IPS-15b (cell line): ENCODE results near the gene MRPS35.

ENCODE experiments used
- H3K27me3 ChIP-seq: one replicate; pipeline ENCODE4 v1.6.1; 2013; ENCODE audit warnings: low read length; ENCODE audit not compliant: control insufficient read depth, insufficient read depth
- H3K36me3 ChIP-seq: one replicate; pipeline ENCODE4 v1.6.1; 2013; ENCODE audit warnings: low read length; ENCODE audit not compliant: control insufficient read depth, insufficient read depth
- H3K4me1 ChIP-seq: one replicate; pipeline ENCODE4 v1.6.1; 2013; ENCODE audit warnings: mild to moderate bottlenecking, low read length; ENCODE audit not compliant: control insufficient read depth, insufficient read depth
- H3K4me3 ChIP-seq: one replicate; pipeline ENCODE4 v1.5.1; 2013; ENCODE audit warnings: low read depth, low read length
- H3K9ac ChIP-seq: one replicate; pipeline ENCODE4 v1.6.1; 2013; ENCODE audit warnings: low read depth, mild to moderate bottlenecking, low read length
- H3K9me3 ChIP-seq: one replicate; pipeline ENCODE4 v1.6.1; 2013; ENCODE audit warnings: mild to moderate bottlenecking, low read length; ENCODE audit not compliant: control insufficient read depth, insufficient read depth

Gene MRPS35

GRCh38 chr12:27688671-27689070, 22.0 kb upstream of the MRPS35 start:
- H3K27me3 ChIP-seq: no peaks in the 10 kb centered on the region
- no peak overlapping the region for H3K4me3 ChIP-seq
- H3K4me1 ChIP-seq: no peaks in the 10 kb centered on the region
- H3K9me3 ChIP-seq: no peaks in the 10 kb centered on the region
- H3K36me3 ChIP-seq: peaks cover 4% of the 10 kb centered on the region
- no peak overlapping the region for H3K9ac ChIP-seq

GRCh38 chr12:27689558-27690180, 21.0 kb upstream of the MRPS35 start:
- H3K9me3 ChIP-seq: no peaks in the 10 kb centered on the region
- H3K27me3 ChIP-seq: no peaks in the 10 kb centered on the region
- no peak overlapping the region for H3K4me3 ChIP-seq
- peaks cover 4% of the 10 kb centered on the region for H3K36me3 ChIP-seq
- H3K4me1 ChIP-seq: no peaks in the 10 kb centered on the region
- H3K9ac ChIP-seq: no peak overlapping the region

GRCh38 chr12:27693403-27693802, 17.2 kb upstream of the MRPS35 start:
- H3K4me1 ChIP-seq: no peaks in the 10 kb centered on the region
- no peak overlapping the region for H3K4me3 ChIP-seq
- peaks cover 4% of the 10 kb centered on the region for H3K36me3 ChIP-seq
- H3K9me3 ChIP-seq: no peaks in the 10 kb centered on the region
- no peaks in the 10 kb centered on the region for H3K27me3 ChIP-seq
- H3K9ac ChIP-seq: no peak overlapping the region

- H3K4me1 ChIP-seq: no peaks in the 10 kb centered on the region
- no peaks in the 10 kb centered on the region for H3K9me3 ChIP-seq
- no peaks in the 10 kb centered on the region for H3K27me3 ChIP-seq
- no peak overlapping the region for H3K4me3 ChIP-seq
- H3K36me3 ChIP-seq: no peaks in the 10 kb centered on the region
- no peak overlapping the region for H3K9ac ChIP-seq
Measured at GRCh38 chr12:27695556-27696292, 14.9 kb upstream of the MRPS35 start.

- Histone ChIP-seq H3K27me3 (no peaks in the 10 kb centered on the region), H3K9ac (no peak within 1 kb of the TSS), H3K36me3 (no peaks in the 10 kb centered on the region), H3K4me1 (no peaks in the 10 kb centered on the region), H3K9me3 (no peaks in the 10 kb centered on the region), H3K4me3 (no peak within 1 kb of the TSS)
Measured at GRCh38 chr12:27696293-27696652, 14.4 kb upstream of the MRPS35 start, which contains the start of gene REP15. REP15 (plus strand) TSS chr12:27696447; CDS start chr12:27696563, 116 bp downstream.

GRCh38 chr12:27696864-27697564, 13.6 kb upstream of the MRPS35 start:
- H3K4me3 ChIP-seq: no peak overlapping the region
- no peaks in the 10 kb centered on the region for H3K27me3 ChIP-seq
- H3K4me1 ChIP-seq: no peaks in the 10 kb centered on the region
- H3K36me3 ChIP-seq: no peaks in the 10 kb centered on the region
- no peak overlapping the region for H3K9ac ChIP-seq
- no peaks in the 10 kb centered on the region for H3K9me3 ChIP-seq

- no peaks in the 10 kb centered on the region for H3K27me3 ChIP-seq
- no peaks in the 10 kb centered on the region for H3K36me3 ChIP-seq
- H3K4me1 ChIP-seq: no peaks in the 10 kb centered on the region
- no peak overlapping the region for H3K4me3 ChIP-seq
- H3K9ac ChIP-seq: no peak overlapping the region
- H3K9me3 ChIP-seq: no peaks in the 10 kb centered on the region
Measured at GRCh38 chr12:27703720-27704452, 6.7 kb upstream of the MRPS35 start.

GRCh38 chr12:27705263-27705662, 5.4 kb upstream of the MRPS35 start:
- Histone ChIP-seq H3K4me1 (no peaks in the 10 kb centered on the region), H3K36me3 (no peaks in the 10 kb centered on the region), H3K9ac (no peak overlapping the region), H3K27me3 (no peaks in the 10 kb centered on the region), H3K9me3 (no peaks in the 10 kb centered on the region), H3K4me3 (no peak overlapping the region)

GRCh38 chr12:27707216-27707615, 3.4 kb upstream of the MRPS35 start:
- H3K9ac ChIP-seq: no peak overlapping the region
- no peak overlapping the region for H3K4me3 ChIP-seq
- no peaks in the 10 kb centered on the region for H3K9me3 ChIP-seq
- no peaks in the 10 kb centered on the region for H3K27me3 ChIP-seq
- H3K36me3 ChIP-seq: no peaks in the 10 kb centered on the region
- no peaks in the 10 kb centered on the region for H3K4me1 ChIP-seq

- Histone ChIP-seq H3K36me3 (no peaks in the 10 kb centered on the region), H3K4me3 (no peak overlapping the region), H3K9ac (no peak overlapping the region), H3K9me3 (no peaks in the 10 kb centered on the region), H3K27me3 (no peaks in the 10 kb centered on the region), H3K4me1 (no peaks in the 10 kb centered on the region)
Measured at GRCh38 chr12:27709212-27709931, 1.3 kb upstream of the MRPS35 start.

- Histone ChIP-seq H3K9me3 (no peaks in the 10 kb centered on the region), H3K36me3 (no peaks in the 10 kb centered on the region), H3K27me3 (no peaks in the 10 kb centered on the region), H3K9ac (peak overlapping the region; percentile 58), H3K4me3 (peak overlapping the region; percentile 93), H3K4me1 (no peaks in the 10 kb centered on the region)
Measured at GRCh38 chr12:27709932-27710591, 570 bp upstream of the MRPS35 start.
